ENCODE data around the gene USP7.

Gene USP7

DNA sequence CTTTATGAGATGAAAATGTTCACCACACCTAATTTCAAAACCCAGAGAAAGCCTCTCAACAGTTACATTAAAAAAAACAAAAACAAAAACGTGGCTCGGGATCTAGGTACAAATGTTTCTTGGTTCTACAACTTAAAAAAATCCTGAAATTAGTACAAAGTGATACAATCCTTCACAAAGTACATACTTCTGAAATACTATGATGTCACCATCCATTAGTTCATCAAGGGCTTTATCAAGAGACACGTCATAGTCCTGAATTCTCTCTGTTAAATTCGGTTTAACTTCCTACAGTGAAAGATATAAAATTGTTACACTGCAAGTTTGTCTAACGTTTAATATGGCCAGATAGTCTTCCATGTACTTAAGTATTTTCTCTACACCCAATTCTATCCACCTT, 63.4 kb downstream of the USP7 start:
- DNase-seq (ENCODE audit: low read depth in 2 of 2) = no peak

GRCh38 chr16:8899709-8900317, 63.9 kb downstream of the USP7 start:
- no peak for DNase-seq (ENCODE audit: low read depth in 2 of 2)

DNA sequence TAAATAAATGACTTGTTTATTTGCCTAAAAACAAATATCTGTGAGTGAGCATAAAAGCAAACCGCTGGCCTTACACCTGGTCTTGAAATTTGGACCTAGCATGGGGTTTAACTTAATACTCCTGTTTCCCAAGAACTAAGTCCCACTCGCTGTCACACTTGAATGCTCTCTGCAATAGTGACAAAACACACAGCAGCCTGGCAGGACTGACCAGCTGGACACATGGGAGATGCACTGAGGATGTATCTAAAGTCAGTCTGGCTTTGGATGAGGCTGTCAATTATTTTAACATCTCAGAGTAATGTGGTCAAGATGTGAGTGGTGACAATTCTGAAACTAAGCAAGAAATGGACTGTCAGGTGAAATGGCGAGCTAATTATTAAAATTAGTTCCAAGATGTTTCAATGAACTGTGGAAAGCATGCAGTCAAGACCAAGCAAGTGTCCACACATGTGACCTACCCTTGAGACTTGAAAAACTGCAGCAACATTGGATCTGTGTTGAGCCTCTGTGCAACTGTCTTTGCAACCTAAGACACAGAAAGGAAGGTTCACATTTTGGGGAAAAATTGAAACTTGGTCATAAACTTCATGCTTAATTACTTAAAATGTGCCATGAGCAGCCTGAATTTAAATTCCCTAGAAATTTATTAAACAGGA, 64.9 kb downstream of the USP7 start:
- no peak for DNase-seq (ENCODE audit: low read depth in 2 of 2)

DNA sequence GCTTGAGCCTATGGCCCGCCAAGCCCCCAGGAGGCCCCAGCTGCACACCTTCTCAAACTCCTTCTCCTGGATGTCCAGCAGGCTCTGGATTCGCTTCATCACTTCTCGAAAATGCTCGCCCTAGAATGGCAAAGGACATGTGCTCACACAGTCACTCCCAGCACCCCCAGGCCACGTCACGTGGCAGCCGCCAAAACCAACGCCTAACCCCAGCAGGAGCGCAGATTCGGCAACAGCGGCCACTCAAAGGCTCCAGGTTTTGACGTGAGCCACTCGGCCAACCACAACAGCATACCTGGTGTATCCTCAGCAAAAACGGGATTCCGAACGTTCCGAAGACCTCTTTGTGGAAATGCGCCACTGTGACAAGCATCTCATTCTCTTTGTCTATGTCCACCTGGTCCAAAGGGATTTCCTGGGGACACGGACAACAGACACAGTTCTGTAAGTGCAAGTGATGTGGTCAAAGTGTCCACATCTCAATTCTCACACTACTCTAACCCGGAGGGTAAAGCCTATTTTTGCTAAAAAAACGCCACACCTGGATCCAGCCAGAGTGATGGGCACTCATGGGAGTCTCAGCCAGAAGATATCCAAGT, 68.9 kb downstream of the USP7 start:
- no peak for DNase-seq (ENCODE audit: low read depth in 2 of 2)

- DNase-seq (ENCODE audit: low read depth in 2 of 2) = no peak
These were observed 69.6 kb downstream of the USP7 start for GRCh38 chr16:8893976-8894690.

GRCh38 chr16:8893426-8893825, 70.3 kb downstream of the USP7 start:
- DNase-seq (ENCODE audit: low read depth in 2 of 2) = no peak

DNA sequence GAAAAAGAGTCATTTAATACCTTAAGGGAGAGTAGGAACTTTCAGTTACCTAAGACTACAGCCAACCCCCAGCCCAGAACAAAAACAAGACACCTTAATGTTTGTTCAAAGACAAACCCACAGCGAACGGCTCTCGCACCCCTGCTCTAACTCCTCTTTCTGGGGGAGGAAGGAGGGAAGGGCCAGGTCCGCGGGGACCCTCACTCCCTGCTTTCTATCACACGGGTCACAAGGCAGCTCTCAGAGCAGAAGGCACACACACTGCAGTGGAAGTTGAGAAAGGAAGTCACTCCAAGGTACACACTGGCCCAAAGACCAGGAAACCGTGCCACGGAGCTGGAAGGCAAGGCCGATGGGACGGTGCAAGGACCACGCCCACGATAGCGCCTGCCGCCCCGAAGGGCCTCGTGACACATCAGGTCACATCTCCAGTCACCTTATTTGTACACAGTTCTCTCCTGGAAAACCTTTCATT, 71.6 kb downstream of the USP7 start:
- no peak for DNase-seq (ENCODE audit: low read depth in 2 of 2)

- no peak for DNase-seq (ENCODE audit: low read depth in 2 of 2)
These were observed 73.2 kb downstream of the USP7 start for GRCh38 chr16:8890549-8890921.

DNA sequence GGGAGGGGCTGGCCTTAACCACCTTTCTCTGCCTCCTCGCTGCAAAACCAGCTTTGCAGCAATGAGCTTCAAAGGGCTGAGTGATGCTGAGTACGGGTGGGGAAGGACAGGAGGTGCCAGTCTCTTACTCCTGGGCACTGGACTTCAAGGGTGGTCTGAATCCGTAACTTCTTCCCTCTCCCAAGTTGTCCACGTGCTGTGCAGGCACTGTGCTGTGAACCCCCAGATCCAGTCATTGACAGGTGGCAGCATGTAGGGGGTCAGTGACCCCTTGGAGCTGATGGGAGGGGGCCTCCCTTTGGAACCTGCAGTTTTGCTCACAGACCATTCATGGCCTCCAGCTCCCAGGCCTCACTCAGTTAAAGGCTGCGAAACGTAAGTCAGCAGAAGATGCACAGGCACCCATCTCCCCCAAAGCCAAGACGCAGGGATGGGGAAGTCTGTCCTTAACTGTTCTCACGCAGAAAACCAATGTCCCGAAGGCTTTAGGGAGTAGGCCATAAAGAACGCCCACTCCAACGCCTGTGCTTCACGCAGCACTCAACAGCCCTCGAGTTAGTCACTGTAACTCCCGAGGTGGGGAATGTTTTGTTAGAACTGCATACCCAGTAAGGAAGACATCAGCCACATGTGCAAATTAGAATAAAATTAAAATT, 73.7 kb downstream of the USP7 start:
- no peak for DNase-seq (ENCODE audit: low read depth in 2 of 2)

- no peak for DNase-seq (ENCODE audit: low read depth in 2 of 2)
These were observed 74.5 kb downstream of the USP7 start for GRCh38 chr16:8888951-8889892.

GRCh38 chr16:8887952-8888560, 75.7 kb downstream of the USP7 start:
- no peak for DNase-seq (ENCODE audit: low read depth in 2 of 2)

DNA sequence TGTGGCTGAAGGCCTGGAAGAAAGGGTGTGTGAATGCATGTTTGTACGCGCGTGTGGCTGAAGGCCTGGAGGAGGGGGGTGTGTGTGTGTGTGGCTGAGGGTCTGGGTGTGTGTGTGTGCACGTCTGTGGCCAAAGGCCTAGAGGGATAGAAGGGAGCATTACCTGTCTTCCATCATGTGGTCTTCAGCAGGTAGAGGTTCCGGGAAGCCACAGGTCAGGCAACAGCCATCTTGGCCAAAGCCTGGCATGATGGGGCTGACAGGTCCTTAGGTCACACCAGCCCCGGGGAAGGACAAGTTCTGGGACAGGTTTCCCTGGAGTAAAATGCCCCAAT, 76.3 kb downstream of the USP7 start:
- no peak for DNase-seq (ENCODE audit: low read depth in 2 of 2)

- no peak for DNase-seq (ENCODE audit: low read depth in 2 of 2)
These were observed 76.9 kb downstream of the USP7 start for GRCh38 chr16:8886593-8887430.

GRCh38 chr16:8885674-8886592, 77.8 kb downstream of the USP7 start:
- no peak for DNase-seq (ENCODE audit: low read depth in 2 of 2)

DNA sequence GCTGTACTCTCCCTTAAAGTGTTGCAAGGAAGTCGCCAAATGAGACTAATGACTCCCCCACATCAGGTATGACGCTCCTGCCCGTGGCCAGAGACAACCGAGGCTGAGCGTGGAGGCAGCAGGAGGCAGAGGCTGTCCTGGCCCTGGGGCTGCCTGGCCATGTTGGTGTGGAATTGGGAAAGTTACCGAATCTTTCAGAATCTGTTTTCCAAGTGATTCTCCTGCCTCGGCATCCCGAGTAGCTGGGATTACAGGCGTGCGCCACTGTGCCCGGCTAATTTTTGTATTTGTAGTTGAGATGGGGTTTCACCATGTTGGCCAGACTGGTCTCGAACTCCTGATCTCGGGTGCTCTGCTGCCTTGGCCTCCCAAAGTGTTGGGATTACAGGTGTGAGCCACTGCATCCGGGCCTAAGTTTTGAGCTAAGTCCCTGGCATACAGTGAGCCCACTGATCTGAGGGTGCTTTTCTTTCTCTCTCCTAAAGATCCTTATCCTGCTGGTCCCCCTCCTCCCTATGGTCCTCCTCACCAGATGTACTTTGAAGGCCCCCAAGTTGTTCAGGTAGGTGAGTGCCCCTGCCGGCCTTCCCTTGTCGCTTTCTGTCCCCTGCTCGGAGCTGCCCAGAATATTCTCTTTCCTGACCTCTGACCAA, 80.9 kb downstream of the USP7 start:
- no peak for DNase-seq (ENCODE audit: low read depth in 2 of 2)

DNA sequence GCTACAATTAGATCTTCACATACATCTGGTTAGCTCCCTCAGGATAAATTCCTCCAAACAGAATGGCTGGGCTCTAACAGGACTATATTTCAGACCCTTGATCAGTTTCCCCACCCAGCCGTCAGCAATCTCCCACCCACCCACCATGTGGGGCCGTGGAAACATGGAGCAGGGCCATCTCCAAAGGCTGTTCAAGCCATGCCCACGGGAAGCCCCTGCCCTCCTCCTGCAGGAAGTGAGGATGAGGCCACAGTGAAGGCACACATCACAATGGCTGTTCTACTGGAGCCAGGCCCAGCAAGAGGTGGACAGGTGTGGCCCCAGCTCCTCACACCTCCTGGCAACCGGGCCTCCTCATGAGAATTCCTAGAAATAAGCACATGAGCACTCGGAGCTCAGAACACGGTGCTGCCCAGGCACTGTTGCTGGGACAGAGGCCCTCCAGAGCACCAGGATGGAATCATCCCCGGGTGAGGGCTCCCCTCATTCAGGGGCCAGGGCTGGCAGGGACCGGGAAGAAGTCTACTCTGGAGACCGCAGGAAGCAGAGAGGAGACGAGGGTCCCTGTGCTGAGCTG, 81.6 kb downstream of the USP7 start, which contains the start of gene LITAFD:
LITAFD (plus strand) TSS at position 311 of the 577 bp plus-strand sequence. CDS start 2,005 bp downstream, outside the sequence.
- DNase-seq (ENCODE audit: low read depth in 2 of 2) = no peak

GRCh38 chr16:8880839-8881510, 82.7 kb downstream of the USP7 start:
- DNase-seq (ENCODE audit: low read depth in 2 of 2) = no peak

Data from activated CD4-positive, alpha-beta T cell treated with anti-CD3 and anti-CD28 coated beads for 24 hours (primary cell).